Thymus (tissue), 11 donors: ENCODE results near the gene FILIP1L. TPM values are rescaled to one million over a fixed set of nuclear protein-coding genes. Genes with fewer than 3 reads are reported as not detected.

Experiments used
- DNase-seq, 9 donors: peaks; one replicate each; pipeline ENCODE4 v3.0.0-alpha.2; 2013; ENCODE audit warnings: low spot score in 9 of 9, low read depth in 6 of 9, missing footprints in 1 of 9
- H3K27ac ChIP-seq, 2 donors: one replicate each; pipeline ENCODE4 v1.5.1; 2013; ENCODE audit warnings: control low read depth in 1 of 2, low read depth in 1 of 2, low read length in 1 of 2, mild to moderate bottlenecking in 1 of 2, moderate library complexity in 1 of 2
- H3K27me3 ChIP-seq, 2 donors: one replicate each; pipeline ENCODE4 v1.5.1; 2013; ENCODE audit warnings: low read length in 1 of 2; ENCODE audit not compliant: control insufficient read depth in 2 of 2, insufficient read depth in 1 of 2
- H3K36me3 ChIP-seq, 2 donors: one replicate each; pipeline ENCODE4 v1.5.1; 2013; ENCODE audit warnings: low read length in 1 of 2, mild to moderate bottlenecking in 1 of 2, moderate library complexity in 1 of 2; ENCODE audit not compliant: control insufficient read depth in 2 of 2, insufficient read depth in 2 of 2
- H3K4me1 ChIP-seq, 2 donors: one replicate each; pipeline ENCODE4 v1.5.1; 2013; ENCODE audit warnings: low read length in 2 of 2; ENCODE audit not compliant: control insufficient read depth in 2 of 2, insufficient read depth in 2 of 2
- H3K4me3 ChIP-seq, 2 donors: one replicate each; pipeline ENCODE4 v1.5.1; 2013; ENCODE audit warnings: low read length in 2 of 2, control low read depth in 1 of 2, mild to moderate bottlenecking in 1 of 2
- H3K9me3 ChIP-seq, 2 donors: one replicate each; pipeline ENCODE4 v1.5.1; 2013; ENCODE audit warnings: low read length in 1 of 2, mild to moderate bottlenecking in 1 of 2; ENCODE audit not compliant: control insufficient read depth in 2 of 2, insufficient read depth in 1 of 2
- WGBS: extraction: QIAGEN DNeasy Blood & Tissue Kit; methylation state at CpG from one replicate; pipeline ENCODE4 v1.1.7; 2013; 5-methylcytosine and 5-hydroxymethylcytosine counted together
- polyA plus RNA-seq: library from polyadenylated mRNA; stranded (reverse); fragments of 200-250 nt; gene quantifications from one replicate; pipeline ENCODE4 v1.2.3, GENCODE V29; 2013
- total RNA-seq: library from RNA; stranded (reverse); fragments of 120-200 nt; gene quantifications from one replicate; pipeline ENCODE4 v1.2.4, GENCODE V29; 2013
- donor health status: healthy.

Gene FILIP1L
- total and polyA plus RNA-seq, 2 donors = 6.6 to 15.5 TPM

DNA sequence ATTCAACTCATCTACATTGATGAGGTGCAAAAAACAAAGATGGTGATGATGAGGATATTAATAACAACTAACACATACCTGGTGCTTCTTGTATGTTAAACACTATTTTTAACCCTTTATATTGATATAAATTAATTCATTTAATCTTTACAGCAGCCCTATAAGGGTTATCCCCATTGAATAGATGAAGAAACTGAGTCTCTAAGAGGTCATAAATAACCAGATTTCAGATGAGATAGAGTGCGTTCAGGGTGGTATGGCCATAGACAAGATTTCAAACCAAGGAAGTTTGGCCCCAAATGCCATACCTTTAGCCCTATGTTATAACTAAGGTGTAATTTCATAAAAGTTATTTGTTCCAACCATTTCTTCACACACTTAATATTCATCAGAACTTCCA lies 214.1 kb downstream of the FILIP1L start:
- Histone ChIP-seq H3K4me1 (no peaks in the 10 kb centered on the region), H3K9me3 (no peaks in the 10 kb centered on the region), H3K4me3 (no peak overlapping the region), H3K27me3 (no peaks in the 10 kb centered on the region), H3K36me3 (no peaks in the 10 kb centered on the region), H3K27ac (no peak overlapping the region)
- WGBS = 99% methylated on average over 1 of the region's 1 CpG
- no peak for DNase-seq

DNA sequence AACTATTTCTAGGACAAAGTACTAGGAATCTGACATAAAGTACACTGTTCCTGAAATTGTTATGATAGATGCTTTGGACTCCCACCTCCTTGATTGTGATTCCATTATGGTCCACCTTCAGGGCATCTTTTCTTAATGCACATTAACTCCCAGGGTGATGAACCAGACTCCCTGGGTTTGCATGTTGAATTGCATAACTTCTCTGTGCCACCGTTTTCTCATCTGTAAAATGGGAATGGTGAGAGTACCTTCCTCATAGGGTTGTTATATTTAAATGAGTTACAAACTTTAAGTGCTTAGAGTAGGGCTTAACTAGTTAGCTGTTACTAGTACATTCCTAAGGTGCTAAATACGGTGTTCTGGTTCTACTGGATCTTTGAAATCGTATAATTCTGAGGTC lies 214.7 kb downstream of the FILIP1L start:
- Histone ChIP-seq H3K27ac (no peak overlapping the region), H3K27me3 (no peaks in the 10 kb centered on the region), H3K4me3 (no peak overlapping the region), H3K9me3 (no peaks in the 10 kb centered on the region), H3K36me3 (no peaks in the 10 kb centered on the region), H3K4me1 (no peaks in the 10 kb centered on the region)
- no peak for DNase-seq
- WGBS = 96% methylated on average over 3 of the region's 3 CpGs

DNA sequence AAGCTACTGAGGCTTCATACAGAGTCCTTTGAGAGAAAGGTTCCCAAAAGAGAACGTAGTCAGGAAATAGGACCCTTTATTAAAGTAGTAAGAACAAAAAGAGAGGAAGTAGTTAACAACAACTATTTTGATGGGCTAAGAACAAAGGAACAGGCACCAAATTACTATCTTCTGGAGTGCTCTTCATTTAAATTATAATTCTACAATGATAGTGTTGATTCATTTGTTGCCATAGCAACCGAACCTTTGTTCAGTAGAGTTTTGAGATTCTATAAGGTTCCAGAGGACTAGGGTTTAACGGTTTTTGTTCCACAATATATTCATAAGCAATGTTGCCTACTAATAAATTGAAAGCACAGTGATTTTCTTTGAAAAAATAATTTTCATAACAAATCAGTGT lies 217.8 kb downstream of the FILIP1L start:
- no peaks in the 10 kb centered on the region for H3K9me3 ChIP-seq
- no peaks in the 10 kb centered on the region for H3K4me1 ChIP-seq
- H3K36me3 ChIP-seq = no peaks in the 10 kb centered on the region
- no peak for DNase-seq
- WGBS = 69% methylated on average over 3 of the region's 3 CpGs
- H3K27me3 ChIP-seq = no peaks in the 10 kb centered on the region
- no peak overlapping the region for H3K4me3 ChIP-seq
- no peak overlapping the region for H3K27ac ChIP-seq

DNA sequence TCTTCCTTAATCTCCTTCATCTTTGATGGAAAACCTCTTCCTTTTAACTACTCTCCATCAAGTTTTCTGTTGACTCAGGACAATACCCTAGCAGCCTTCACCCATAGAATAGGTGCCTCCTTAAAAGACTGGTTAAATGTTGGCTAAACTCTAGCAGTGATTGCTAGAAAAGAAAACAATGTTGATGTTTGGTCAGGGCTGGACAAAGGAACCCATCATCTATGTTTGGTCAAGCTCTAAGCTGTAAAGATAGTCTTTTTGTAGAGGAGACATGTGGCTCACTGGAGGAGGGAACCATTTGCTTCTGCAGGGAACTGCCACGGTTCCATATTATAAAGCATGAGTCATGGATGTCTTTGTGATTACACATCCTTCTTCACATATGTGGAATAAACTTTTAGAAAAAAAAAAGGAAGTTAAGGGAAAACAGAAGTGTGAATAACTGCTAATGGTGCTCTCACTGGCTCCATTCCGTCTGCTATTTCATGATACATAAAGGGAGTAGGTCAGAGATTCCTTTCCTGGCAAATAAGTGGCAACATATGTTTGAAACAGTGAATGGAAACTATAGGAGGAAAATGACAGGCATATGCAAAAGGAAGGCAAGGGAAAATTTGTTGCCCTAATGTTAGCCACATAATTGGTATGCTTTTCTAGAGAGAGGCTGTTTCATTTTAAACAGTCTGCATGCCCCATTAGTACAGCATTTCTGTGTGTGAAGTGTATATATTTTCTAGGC lies 218.4 kb downstream of the FILIP1L start:
- no peaks in the 10 kb centered on the region for H3K36me3 ChIP-seq
- H3K4me3 ChIP-seq = no peak overlapping the region
- no peak overlapping the region for H3K27ac ChIP-seq
- no peaks in the 10 kb centered on the region for H3K9me3 ChIP-seq
- no peaks in the 10 kb centered on the region for H3K27me3 ChIP-seq
- no peaks in the 10 kb centered on the region for H3K4me1 ChIP-seq
- DNase-seq = no peak
- WGBS = 59% methylated on average over 2 of the region's 2 CpGs

DNA sequence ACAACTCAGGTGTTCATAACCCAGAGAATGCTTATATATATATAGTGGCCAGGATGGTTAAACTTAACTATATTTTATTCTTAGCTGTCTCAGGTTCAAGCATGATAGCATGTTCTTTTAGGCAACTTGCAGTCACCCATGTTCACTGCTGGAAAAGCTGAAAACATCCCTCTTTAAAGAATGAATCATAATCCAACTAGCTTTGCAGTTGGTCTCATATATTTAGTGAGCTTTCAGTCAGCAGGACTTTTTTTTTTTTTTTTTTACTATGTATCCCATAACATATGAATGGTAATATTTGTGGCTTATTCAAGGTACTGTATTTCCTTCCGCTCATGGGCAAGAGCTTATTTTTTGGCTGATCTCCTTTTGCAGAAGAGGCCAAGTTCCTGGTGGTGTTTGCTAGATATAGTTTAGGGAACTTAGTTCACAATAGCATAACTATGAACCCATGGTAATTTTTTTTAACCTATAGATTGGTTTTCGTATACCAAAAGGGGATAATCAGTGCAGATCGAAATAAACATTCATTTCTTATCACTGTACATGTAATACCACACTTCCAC lies 219.1 kb downstream of the FILIP1L start:
- DNase-seq = no peak
- H3K4me1 ChIP-seq = no peaks in the 10 kb centered on the region
- H3K9me3 ChIP-seq = no peaks in the 10 kb centered on the region
- no peak overlapping the region for H3K4me3 ChIP-seq
- no peaks in the 10 kb centered on the region for H3K27me3 ChIP-seq
- no peak overlapping the region for H3K27ac ChIP-seq
- H3K36me3 ChIP-seq = no peaks in the 10 kb centered on the region
- 49% methylated on average over 3 of the region's 3 CpGs for WGBS

DNA sequence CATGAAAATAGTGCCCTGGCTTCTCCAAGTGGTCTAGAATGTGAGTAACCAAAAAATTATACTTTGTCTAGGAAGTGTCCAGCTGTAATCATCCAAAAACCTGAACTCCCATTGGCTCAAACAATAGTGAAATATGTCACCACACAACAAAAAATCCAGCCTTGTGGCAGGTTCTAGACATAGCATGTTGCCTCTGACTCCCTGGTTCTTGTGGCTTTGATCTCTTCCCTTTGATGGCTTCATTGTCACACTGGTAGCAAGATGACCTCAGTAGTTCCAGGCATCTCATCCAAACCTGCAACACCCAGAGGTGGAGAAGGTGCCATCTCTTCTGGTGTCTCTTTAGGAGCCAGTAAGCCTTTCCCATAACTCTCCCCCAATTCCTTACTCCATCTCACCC lies 222.0 kb downstream of the FILIP1L start:
- Histone ChIP-seq H3K4me1 (no peaks in the 10 kb centered on the region), H3K36me3 (no peaks in the 10 kb centered on the region), H3K4me3 (no peak overlapping the region), H3K9me3 (no peaks in the 10 kb centered on the region), H3K27ac (no peak overlapping the region), H3K27me3 (no peaks in the 10 kb centered on the region)
- no peak for DNase-seq

DNA sequence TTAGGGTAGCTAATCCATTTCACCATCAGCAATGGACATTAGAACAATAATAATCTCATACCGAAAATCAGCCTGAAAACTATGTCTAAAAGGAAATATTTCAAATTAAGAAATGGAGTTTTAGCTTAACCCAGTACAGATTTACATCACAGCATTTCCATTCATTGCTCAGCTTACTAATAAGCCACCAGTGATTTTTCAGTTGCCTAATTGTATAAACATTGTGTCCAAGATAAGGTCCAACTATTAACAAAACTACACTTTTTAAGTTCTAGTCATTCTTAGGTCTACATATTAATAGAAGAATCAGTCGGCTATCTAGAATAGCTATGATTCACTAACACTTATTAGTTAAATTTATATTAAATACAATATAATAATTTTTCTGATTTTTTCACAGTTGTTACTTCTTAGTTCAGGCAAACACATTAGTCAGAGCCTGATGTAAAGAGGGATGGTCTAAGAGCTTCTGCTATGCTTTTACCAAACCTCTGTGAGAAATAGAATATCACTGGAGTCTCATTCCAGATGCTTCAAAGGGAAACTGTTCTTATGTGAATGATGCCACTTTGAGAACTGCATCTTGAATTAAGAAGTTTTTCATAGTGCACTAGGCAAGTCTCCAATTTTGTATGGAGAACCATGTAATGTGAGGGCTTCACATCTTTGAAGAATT lies 222.6 kb downstream of the FILIP1L start:
- no peak for DNase-seq
- Histone ChIP-seq H3K27ac (no peak overlapping the region), H3K27me3 (no peaks in the 10 kb centered on the region), H3K36me3 (no peaks in the 10 kb centered on the region), H3K4me1 (no peaks in the 10 kb centered on the region), H3K9me3 (no peaks in the 10 kb centered on the region), H3K4me3 (no peak overlapping the region)
- WGBS = 95% methylated on average over 2 of the region's 2 CpGs

DNA sequence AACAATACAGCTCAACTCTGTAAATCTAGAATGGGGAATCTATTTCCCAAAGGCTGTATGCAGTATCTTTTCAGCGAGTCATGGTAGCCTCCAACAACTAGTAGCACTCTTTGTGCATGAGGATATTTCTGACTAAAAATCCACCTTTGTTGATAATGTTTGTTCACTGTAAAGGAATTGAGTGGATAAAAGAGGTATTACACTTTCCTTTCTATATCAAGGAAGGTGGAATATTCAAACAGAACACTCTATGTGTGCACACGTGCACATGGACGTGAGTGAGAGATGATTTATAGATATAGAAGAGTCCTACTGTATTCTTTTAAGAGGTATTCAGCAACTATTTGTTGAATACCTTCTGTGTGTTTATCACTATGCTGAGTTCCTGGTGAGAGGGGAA lies 228.4 kb downstream of the FILIP1L start:
- DNase-seq = no peak
- over 99% methylated on average over 3 of the region's 3 CpGs for WGBS
- H3K4me3 ChIP-seq = no peak overlapping the region
- no peaks in the 10 kb centered on the region for H3K9me3 ChIP-seq
- peaks cover 0 to 2% of the 10 kb centered on the region in 2 donors for H3K4me1 ChIP-seq
- H3K27me3 ChIP-seq = no peaks in the 10 kb centered on the region
- H3K27ac ChIP-seq = no peak overlapping the region
- H3K36me3 ChIP-seq = no peaks in the 10 kb centered on the region

DNA sequence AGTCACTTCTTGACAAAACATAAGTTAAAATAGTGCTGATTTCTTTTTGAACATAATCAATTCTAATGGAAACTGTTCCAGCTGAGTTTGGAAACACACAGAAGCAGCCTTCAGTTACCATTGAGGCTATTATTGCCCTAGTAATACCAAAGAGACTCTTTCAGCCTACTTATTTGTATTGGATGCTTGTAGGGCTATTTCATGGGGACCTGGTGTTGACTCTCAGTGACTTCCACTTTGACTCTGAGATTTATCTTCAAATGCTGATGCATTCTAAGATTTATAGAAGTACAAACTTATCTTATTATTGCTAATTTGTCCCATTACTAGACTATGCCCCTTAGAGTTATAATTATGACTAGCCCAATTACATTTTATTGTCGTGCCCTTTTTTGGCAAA lies 229.2 kb downstream of the FILIP1L start:
- no peak for DNase-seq
- H3K27ac ChIP-seq = no peak overlapping the region
- no peaks in the 10 kb centered on the region for H3K9me3 ChIP-seq
- H3K27me3 ChIP-seq = no peaks in the 10 kb centered on the region
- 98% methylated on average over 1 of the region's 1 CpG for WGBS
- peaks cover 0 to 2% of the 10 kb centered on the region in 2 donors for H3K4me1 ChIP-seq
- no peak overlapping the region for H3K4me3 ChIP-seq
- no peaks in the 10 kb centered on the region for H3K36me3 ChIP-seq
